GM18505 (cell line): ENCODE results near the gene NPTXR.

Experiments used
- ATAC-seq: cut with Tn5 transposase; IDR thresholded peaks from one replicate; pipeline ENCODE4 v1.9.1; 2021; ENCODE audit not compliant: unreplicated experiment
- POLR2A ChIP-seq: IDR thresholded peaks from 4 replicates; pipeline ENCODE4 v1.6.1; 2011; ENCODE audit warnings: borderline replicate concordance; ENCODE audit not compliant: insufficient read depth, insufficient read length; ENCODE audit errors: extremely low read depth

NPTXR gene

GRCh38 chr22:38840129-38840528 lies 3.7 kb downstream of the NPTXR start:
- ATAC-seq: no peak
- TF ChIP-seq POLR2A: no peak

GRCh38 chr22:38839686-38840085 lies 4.1 kb downstream of the NPTXR start:
- ATAC-seq: no peak
- TF ChIP-seq POLR2A: no peak

- TF ChIP-seq POLR2A: no peak
- no peak for ATAC-seq
These were observed 6.4 kb downstream of the NPTXR start for GRCh38 chr22:38837414-38837928.

GRCh38 chr22:38835888-38836301 lies 7.9 kb downstream of the NPTXR start:
- no peak for TF ChIP-seq POLR2A

DNA sequence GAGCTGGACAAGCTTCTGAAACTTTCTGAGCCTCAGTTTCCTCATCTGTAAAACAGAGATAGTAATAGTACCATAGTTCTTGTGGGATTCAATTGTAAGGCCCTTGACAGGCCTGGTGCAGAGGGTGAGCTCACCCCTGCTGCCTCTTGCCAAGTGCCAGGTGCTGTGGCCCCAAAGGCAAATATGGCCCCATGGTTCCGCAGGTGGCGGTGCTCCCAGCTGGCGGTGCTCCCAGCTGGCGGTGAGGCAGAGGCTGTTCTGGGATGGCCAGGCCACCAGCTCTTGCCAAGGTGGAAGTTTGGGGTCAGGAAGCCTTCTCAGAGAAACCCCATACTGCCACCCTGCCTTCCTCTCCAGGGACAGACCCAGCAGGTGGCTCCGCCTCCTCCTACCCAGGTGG lies 8.8 kb downstream of the NPTXR start:
- no peak for TF ChIP-seq POLR2A
- no peak for ATAC-seq

More at GRCh38 chr22:38835888-38836301, 7.9 kb downstream of the NPTXR start:
- no peak for ATAC-seq

- no peak for ATAC-seq
- TF ChIP-seq POLR2A: no peak
These were observed 9.4 kb downstream of the NPTXR start for GRCh38 chr22:38834215-38834953.

DNA sequence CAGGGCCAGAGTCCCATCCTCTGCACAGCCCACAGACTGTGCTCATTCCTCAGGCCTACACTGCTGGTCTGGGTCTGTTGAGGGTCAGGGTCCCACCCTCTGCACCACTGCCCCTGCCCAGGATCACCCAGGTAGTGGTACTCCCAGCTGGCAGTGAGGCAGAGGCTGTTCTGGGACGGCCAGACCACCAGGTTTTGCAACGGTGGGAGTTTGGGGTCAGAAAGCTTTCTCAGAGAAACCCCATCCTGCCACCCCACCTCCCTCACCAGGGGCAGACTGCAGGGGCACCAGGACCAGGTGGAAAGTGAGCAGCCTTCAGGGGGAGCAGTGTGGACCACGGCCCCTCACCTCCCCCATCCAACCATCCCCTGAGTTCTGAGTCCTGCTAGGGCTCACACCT lies 10.8 kb downstream of the NPTXR start:
- ATAC-seq: no peak
- no peak for TF ChIP-seq POLR2A

GRCh38 chr22:38832005-38832978 lies 11.5 kb downstream of the NPTXR start:
- ATAC-seq: no peak

GRCh38 chr22:38831166-38831945 lies 12.5 kb downstream of the NPTXR start:
- ATAC-seq: no peak
- TF ChIP-seq POLR2A: no peak

More at GRCh38 chr22:38832005-38832978, 11.5 kb downstream of the NPTXR start:
- TF ChIP-seq POLR2A: no peak

DNA sequence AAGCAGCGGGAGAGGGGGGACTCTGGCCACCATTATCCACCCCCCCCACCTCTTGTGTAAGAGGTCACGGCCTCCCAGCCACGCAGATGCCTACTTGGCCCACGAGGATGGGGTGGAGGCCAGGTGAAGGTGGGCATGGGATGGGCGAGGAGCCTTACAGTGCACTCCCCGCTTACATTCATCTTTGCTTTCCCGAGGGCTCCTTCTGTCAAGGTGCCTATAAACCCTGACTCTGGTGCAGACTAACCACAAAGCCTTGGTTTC lies 13.1 kb downstream of the NPTXR start:
- no peak for ATAC-seq
- no peak for TF ChIP-seq POLR2A

DNA sequence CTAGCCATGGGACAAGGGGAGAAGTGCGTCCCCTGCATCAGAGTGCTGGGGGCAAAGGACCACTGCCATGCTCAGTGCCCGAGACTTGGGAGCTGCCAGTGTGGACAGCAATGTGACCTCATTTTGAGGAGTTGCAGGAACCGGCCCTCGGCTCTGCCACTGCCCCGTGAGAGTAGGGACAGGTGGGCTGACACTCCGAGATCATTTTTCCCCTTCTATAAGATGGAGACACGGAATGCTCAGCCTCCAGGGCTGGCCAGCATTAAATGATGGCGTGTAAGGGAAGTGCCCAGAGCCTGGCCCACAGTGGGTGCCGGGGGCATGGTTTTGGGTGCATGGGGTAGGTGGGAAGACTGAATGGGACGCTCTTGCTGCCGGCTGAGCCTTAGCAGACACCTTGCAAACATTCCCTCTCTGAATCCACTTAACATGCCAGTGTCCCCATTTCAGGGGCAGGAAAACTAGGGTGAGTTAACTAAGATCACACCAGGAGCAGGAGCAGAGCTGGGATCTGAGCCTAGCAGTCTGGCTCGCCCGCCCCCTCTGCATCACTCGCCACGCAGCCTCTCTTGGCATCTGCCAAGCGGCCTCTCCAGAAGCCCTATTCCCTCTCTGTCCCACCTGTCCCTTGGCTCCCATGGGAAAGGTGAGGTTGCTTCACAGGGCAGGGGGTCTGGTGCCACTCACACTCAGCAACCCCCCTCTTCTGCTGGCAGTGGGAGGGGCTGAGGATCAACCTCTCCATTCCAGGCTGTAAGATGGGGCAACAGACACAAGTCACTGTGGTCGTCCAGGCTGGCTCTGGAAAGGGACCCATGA lies 13.6 kb downstream of the NPTXR start:
- TF ChIP-seq POLR2A: no peak
- ATAC-seq: no peak

GRCh38 chr22:38829485-38829884 lies 14.3 kb downstream of the NPTXR start:
- ATAC-seq: no peak
- no peak for TF ChIP-seq POLR2A
